GM13977 (cell line): ENCODE measurements around the gene HOXC11.

ENCODE experiments used
- DNase-seq: peaks from one replicate; pipeline ENCODE4 v3.0.0; 2012; ENCODE audit warnings: low spot score
- in situ Hi-C: fragments of 300-500 bp; cut with MboI; formaldehyde crosslinking; loops from one replicate; pipeline ENCODE4 v1.12.0; 2022; ENCODE audit warnings: low sequenced_read_pairs, low pct_unique_long_range_greater_than_20kb, mixed read lengths, inconsistent platforms; ENCODE audit not compliant: unreplicated experiment
- TF ChIP-seq, protein P1 (sequence below): IDR thresholded peaks from 2 replicates; pipeline ENCODE4 v1.5.1; 2012; ENCODE audit warnings: mild to moderate bottlenecking, control low read depth; ENCODE audit not compliant: insufficient read depth; ENCODE audit errors: extremely low read depth, missing control alignments

HOXC11 gene

DNA sequence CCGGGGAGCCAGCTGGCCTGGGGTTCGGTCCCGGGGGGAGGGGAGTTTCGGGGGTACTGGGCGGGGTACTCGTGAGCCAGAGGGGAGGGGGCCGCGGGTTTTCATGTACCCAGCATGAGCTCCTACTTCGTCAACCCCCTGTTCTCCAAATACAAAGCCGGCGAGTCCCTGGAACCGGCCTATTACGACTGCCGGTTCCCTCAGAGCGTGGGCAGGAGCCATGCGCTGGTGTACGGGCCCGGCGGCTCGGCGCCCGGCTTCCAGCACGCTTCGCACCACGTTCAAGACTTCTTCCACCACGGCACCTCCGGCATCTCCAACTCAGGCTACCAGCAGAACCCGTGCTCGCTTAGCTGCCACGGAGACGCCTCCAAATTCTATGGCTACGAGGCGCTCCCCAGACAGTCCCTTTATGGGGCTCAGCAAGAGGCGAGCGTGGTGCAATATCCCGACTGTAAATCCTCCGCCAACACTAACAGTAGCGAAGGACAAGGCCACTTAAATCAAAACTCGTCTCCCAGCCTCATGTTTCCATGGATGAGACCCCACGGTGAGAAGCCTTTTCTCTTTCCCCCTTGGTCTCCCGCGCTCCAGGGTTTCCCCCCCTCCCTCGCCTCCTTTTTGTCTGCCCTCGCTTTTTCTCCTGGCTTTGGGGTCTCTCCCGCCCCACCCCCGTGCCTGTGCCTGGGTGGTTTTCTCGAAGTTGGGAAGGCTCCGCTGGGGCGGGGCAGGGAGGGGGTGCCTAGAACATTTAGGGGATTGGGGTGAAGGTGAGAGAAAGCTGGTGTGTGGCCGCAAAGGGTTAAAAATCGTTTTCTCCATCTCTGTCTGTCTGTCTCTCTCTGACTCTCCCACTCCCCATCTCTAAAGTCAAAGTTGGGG lies 36.5 kb downstream of the HOXC11 start:
- TF ChIP-seq, protein P1, sequence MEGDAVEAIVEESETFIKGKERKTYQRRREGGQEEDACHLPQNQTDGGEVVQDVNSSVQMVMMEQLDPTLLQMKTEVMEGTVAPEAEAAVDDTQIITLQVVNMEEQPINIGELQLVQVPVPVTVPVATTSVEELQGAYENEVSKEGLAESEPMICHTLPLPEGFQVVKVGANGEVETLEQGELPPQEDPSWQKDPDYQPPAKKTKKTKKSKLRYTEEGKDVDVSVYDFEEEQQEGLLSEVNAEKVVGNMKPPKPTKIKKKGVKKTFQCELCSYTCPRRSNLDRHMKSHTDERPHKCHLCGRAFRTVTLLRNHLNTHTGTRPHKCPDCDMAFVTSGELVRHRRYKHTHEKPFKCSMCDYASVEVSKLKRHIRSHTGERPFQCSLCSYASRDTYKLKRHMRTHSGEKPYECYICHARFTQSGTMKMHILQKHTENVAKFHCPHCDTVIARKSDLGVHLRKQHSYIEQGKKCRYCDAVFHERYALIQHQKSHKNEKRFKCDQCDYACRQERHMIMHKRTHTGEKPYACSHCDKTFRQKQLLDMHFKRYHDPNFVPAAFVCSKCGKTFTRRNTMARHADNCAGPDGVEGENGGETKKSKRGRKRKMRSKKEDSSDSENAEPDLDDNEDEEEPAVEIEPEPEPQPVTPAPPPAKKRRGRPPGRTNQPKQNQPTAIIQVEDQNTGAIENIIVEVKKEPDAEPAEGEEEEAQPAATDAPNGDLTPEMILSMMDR, result no peak
- in situ Hi-C loops, result loop anchor here (25.0 kb wide), 1 partner anchor 353 kb away; the partner anchor contains the start of gene GPR84
- no peak for DNase-seq

GRCh38 chr12:54010053-54010971 lies 37.4 kb downstream of the HOXC11 start:
- TF ChIP-seq, protein P1, result no peak
- DNase-seq, result no peak
- in situ Hi-C loops, result loop anchor here (25.0 kb wide), 1 partner anchor 352 kb away; the partner anchor contains the start of gene GPR84

DNA sequence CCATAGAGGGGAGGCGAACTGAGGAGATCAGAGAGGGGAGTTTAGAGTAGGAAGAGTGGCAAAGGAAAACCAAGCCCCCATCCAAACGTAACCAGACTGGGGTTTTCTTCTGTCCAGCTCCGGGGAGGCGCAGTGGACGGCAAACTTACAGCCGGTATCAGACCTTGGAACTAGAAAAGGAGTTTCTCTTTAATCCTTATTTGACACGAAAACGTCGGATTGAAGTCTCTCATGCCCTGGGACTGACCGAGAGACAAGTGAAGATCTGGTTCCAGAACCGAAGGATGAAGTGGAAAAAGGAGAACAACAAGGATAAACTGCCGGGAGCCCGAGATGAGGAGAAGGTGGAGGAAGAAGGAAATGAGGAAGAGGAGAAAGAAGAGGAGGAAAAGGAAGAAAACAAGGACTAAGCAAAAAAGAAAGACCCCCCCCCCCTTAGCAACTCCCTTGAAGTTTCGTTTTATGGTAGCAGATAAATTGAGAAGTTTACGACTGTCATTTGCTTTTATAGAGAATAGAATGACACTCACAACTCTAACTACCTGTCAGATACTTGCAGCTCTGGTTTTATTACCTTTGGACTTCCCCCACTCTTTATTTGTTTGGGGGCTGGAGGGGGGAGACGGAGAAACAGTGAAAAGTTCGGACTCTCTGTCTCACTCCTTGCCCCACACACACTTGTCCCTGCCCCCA lies 38.2 kb downstream of the HOXC11 start:
- DNase-seq, result no peak
- in situ Hi-C loops, result loop anchor here (25.0 kb wide), 1 partner anchor 351 kb away; the partner anchor contains the start of gene GPR84
- TF ChIP-seq, protein P1, result no peak

- TF ChIP-seq, protein P1, result no peak
- in situ Hi-C loops, result loop anchor here (25.0 kb wide), 1 partner anchor 350 kb away; the partner anchor contains the start of gene GPR84
- DNase-seq, result no peak
Observed at GRCh38 chr12:54011665-54012532, 39.0 kb downstream of the HOXC11 start.

DNA sequence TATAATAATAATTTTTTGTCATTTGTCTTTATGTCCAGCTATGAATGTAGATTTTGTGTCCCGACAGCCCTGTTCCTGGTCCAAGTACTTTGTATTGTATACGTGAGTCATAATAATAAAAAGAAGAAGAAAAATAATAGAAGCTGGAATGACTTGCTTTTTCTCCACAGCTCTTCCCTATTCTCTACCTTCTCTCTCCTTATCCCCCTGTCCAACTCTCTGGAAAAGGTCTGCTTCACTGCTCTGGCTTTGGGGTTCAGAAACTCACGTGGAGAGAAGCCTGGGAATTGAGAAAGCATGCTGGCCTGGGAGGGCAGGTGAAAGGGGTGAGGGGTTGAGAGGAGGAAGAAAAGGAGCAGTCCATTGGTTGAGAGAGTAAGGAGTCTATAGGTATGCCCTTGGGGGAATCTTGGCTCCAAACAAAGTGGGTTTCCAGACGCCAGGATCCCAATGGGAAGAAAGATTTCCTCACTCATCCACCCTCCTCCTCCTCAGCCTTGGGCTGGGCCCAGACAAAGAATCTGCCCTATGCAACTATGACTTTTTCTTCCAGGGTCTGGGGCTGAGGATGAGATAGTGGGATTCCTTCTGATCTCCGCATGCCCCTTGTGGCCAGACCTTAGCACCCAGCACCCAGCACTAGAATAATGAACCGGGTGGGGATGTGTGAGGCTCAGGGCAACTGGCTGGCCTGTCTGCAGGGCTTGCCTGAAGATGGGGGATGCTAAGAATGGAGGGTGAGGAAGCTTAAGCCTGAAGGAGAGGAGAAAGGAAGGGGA lies 39.9 kb downstream of the HOXC11 start:
- no peak for DNase-seq
- in situ Hi-C loops, result loop anchor here (25.0 kb wide), 1 partner anchor 349 kb away; the partner anchor contains the start of gene GPR84
- TF ChIP-seq, protein P1, result no peak
